Tibial nerve (tissue), 4 donors: ENCODE results near the gene SLC4A3. TPM values are rescaled to one million over a fixed set of nuclear protein-coding genes. Genes with fewer than 3 reads are reported as not detected.

Experiments
- DNase-seq, 2 donors: peaks; one replicate each; pipeline ENCODE4 v3.0.0-alpha.2; 2019; ENCODE audit warnings: low spot score in 2 of 2
- H3K27ac ChIP-seq, 4 donors: fragments of 200-600 bp; sonication (generic) in 3 of 4; one replicate each; pipeline ENCODE4 v1.5.1; 2017 to 2019; ENCODE audit warnings: mild to moderate bottlenecking in 1 of 4
- H3K27me3 ChIP-seq, 2 donors: fragments of 200-600 bp; sonication (generic) in 1 of 2; one replicate each; pipeline versions ENCODE4 v1.5.1 to v1.6.0; 2017 to 2019
- H3K36me3 ChIP-seq, 3 donors: fragments of 200-600 bp; sonication (generic); one replicate each; pipeline ENCODE4 v1.5.1; 2018 to 2019
- H3K4me1 ChIP-seq, 4 donors: fragments of 200-600 bp; sonication (generic) in 3 of 4; one replicate each; pipeline ENCODE4 v1.5.1; 2017 to 2019
- H3K4me3 ChIP-seq, 4 donors: fragments of 200-600 bp; sonication (generic) in 3 of 4; one replicate each; pipeline ENCODE4 v1.5.1; 2017 to 2019; ENCODE audit warnings: mild to moderate bottlenecking in 1 of 4, moderate library complexity in 1 of 4
- H3K9me3 ChIP-seq, 4 donors: fragments of 200-600 bp; sonication (generic) in 3 of 4; one replicate each; pipeline ENCODE4 v1.5.1; 2017 to 2019
- EP300 ChIP-seq, 2 donors: sonication (generic); formaldehyde crosslinking; IDR thresholded peaks; one replicate each; pipeline ENCODE4 v1.6.1; 2017; ENCODE audit warnings: antibody characterized with exemption in 2 of 2, mild to moderate bottlenecking in 1 of 2
- POLR2A ChIP-seq, 2 donors: fragments of 450-650 bp; IDR thresholded peaks; one replicate each; pipeline ENCODE4 v1.6.1; 2017; ENCODE audit warnings: antibody characterized with exemption in 2 of 2, mild to moderate bottlenecking in 2 of 2, moderate library complexity in 2 of 2
- WGBS, 2 donors: methylation state at CpG; one replicate each; pipeline ENCODE4 v1.1.5; 2018; 5-methylcytosine and 5-hydroxymethylcytosine counted together
- total RNA-seq, 4 donors: library from RNA; depleted of rRNA; stranded (reverse); fragments of >200 nt; gene quantifications; one replicate each; pipeline ENCODE4 v1.1.0, GENCODE V29; 2016
- TF ChIP-seq, protein P1 (sequence below), 5 experiments: fragments of 200-600 bp in 3 of 5; fragments of 450-650 bp in 2 of 5; sonication (generic) in 3 of 5; IDR thresholded peaks; one replicate each; pipeline ENCODE4 v1.5.1; 2016 to 2019; ENCODE audit warnings: antibody characterized with exemption in 5 of 5, mild to moderate bottlenecking in 3 of 5, moderate library complexity in 2 of 5

SLC4A3 gene
- total RNA-seq, 4 donors from 2014 or later, result 1.3 to 5.1 (median 3.4) TPM

DNA sequence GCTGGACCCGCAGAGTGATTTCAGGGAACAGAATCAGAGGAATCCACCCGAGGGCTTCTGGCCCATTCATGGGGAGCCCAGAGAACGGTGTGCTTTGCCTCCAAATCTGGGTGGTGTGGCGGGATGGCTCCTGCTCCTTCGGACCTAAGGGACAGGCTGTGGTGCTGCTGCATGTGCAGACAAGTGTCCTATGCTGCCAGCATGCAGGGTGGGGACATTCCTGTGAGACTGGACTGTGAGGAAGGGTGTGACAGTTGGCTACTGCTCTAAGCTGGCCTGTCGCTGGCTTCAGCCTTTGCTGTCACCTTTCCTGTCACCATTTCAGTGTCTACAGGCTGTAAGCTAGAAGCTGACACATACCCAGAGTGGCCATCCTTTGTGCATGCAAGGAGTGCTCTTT lies 2.9 kb upstream of the SLC4A3 start:
- no peak overlapping the region for H3K27ac ChIP-seq
- WGBS, 2 donors, result 81 to 84% methylated on average over 6 of the region's 6 CpGs
- H3K4me3 ChIP-seq, result no peak overlapping the region
- H3K9me3 ChIP-seq, result no peaks in the 10 kb centered on the region
- TF ChIP-seq EP300 (IDR thresholded peaks at IDR 0.05) (no peak), POLR2A (IDR thresholded peaks at IDR 0.05) (no peak)
- TF ChIP-seq, protein P1, sequence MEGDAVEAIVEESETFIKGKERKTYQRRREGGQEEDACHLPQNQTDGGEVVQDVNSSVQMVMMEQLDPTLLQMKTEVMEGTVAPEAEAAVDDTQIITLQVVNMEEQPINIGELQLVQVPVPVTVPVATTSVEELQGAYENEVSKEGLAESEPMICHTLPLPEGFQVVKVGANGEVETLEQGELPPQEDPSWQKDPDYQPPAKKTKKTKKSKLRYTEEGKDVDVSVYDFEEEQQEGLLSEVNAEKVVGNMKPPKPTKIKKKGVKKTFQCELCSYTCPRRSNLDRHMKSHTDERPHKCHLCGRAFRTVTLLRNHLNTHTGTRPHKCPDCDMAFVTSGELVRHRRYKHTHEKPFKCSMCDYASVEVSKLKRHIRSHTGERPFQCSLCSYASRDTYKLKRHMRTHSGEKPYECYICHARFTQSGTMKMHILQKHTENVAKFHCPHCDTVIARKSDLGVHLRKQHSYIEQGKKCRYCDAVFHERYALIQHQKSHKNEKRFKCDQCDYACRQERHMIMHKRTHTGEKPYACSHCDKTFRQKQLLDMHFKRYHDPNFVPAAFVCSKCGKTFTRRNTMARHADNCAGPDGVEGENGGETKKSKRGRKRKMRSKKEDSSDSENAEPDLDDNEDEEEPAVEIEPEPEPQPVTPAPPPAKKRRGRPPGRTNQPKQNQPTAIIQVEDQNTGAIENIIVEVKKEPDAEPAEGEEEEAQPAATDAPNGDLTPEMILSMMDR (IDR thresholded peaks at IDR 0.05), result no peak
- DNase-seq, result no peak
- H3K27me3 ChIP-seq, result peaks cover 0 to 11% of the 10 kb centered on the region in 2 donors
- peaks cover 0 to 12% (median 2%) of the 10 kb centered on the region in 4 donors for H3K4me1 ChIP-seq
- H3K36me3 ChIP-seq, result no peaks in the 10 kb centered on the region

DNA sequence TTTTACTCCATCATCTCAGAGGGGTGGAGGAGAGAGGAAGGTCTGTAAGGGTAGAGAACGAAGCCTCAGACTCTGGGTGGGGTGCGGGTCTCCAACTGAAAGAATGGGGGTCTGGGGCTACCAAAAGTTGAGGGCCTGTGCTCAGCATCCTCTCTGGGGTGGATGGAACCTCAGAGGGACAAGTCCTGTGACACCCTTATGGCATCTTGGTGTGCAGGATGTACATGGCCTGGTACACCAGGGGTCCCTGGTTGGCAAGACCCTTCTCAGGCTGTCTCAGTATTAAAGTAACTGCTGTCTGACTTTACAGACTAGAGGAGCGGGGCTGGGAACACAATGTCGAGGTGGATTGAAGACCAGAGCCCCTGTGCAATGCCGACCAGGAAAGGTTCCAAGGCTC lies 2.3 kb upstream of the SLC4A3 start:
- H3K4me3 ChIP-seq, result no peak overlapping the region
- TF ChIP-seq POLR2A (IDR thresholded peaks at IDR 0.05) (no peak), EP300 (IDR thresholded peaks at IDR 0.05) (no peak)
- TF ChIP-seq, protein P1 (IDR thresholded peaks at IDR 0.05), result no peak
- H3K4me1 ChIP-seq, result peaks cover 0 to 12% (median 2%) of the 10 kb centered on the region in 4 donors
- peaks cover 0 to 11% of the 10 kb centered on the region in 2 donors for H3K27me3 ChIP-seq
- H3K36me3 ChIP-seq, result no peaks in the 10 kb centered on the region
- 89 to 98% methylated on average over 5 of the region's 5 CpGs for WGBS, 2 donors
- no peak overlapping the region for H3K27ac ChIP-seq
- H3K9me3 ChIP-seq, result no peaks in the 10 kb centered on the region
- DNase-seq, result no peak

DNA sequence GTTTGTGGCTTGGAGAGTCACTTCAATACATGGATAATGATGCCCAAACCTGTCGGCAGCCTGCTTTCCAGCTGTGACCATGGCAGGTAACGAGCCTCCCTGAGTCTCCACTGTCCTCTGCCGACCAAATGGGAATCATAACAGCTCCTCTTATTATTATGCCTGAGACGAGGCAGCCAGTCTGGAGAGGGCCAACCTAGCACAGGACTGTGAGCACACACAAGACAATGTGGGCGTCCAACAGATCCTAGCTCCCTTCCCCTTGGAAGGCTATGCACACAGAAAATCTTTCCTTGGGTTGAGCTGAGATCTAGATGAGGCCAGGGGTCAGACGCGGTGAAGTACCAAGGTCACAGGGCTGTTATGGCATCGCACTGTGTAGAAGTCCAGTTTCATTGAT lies 890 bp upstream of the SLC4A3 start:
- Histone ChIP-seq H3K9me3 (no peaks in the 10 kb centered on the region), H3K27ac (no peak overlapping the region), H3K27me3 (peaks cover 0 to 11% of the 10 kb centered on the region in 2 donors), H3K4me3 (no peak overlapping the region), H3K36me3 (no peaks in the 10 kb centered on the region), H3K4me1 (peaks cover 0 to 12% (median 2%) of the 10 kb centered on the region in 4 donors)
- no peak for DNase-seq
- WGBS, 2 donors, result 77 to 89% methylated on average over 5 to 8 of the region's 8 CpGs
- no peak for TF ChIP-seq POLR2A (IDR thresholded peaks at IDR 0.05)
- TF ChIP-seq, protein P1 (IDR thresholded peaks at IDR 0.05), result no peak
- no peak for TF ChIP-seq EP300 (IDR thresholded peaks at IDR 0.05)

DNA sequence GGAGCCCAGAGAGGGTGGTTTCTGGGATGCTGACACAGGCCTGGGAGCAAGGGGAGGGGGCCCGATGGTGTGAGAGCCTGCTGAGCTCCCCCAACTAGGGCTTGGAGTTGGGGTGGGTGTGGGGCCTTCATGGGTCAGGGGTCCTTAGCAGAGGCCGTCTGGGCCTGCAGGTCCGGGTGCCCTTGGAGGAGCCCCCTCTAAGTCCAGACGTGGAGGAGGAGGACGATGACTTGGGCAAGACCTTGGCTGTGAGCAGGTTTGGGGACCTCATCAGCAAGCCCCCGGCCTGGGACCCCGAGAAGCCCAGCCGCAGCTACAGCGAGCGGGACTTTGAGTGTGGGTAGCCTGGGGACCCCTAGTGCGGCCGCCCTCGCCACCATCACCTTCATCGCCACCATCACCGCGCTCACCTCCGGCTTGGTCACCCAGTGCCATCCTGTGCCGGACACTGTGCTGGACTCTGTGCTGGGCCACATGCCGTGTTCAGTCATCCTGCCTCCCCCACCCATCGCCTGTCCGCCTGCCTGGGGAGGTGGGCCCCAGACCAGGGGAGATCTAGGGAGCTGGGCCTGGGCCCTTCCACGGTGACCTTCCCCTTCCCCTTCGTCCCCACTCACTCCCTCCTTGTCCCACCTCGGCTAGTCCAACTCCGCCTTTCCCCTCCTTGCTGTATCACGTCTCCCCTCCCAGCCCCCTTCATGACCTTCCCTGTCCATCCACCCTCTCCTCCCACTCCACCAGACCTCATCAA lies 980 bp downstream of the SLC4A3 start:
- Histone ChIP-seq H3K4me1 (peaks cover 0 to 12% (median 2%) of the 10 kb centered on the region in 4 donors), H3K36me3 (peaks cover 0 to 17% (median 0%) of the 10 kb centered on the region in 3 donors), H3K27ac (peak overlapping the region in 1 of 4 donors; percentile 61), H3K27me3 (peaks cover 0 to 11% of the 10 kb centered on the region in 2 donors), H3K4me3 (peak overlapping the region in 3 of 4 donors; percentile 40 to 60 (median 46)), H3K9me3 (no peaks in the 10 kb centered on the region)
- WGBS, 2 donors, result 82 to 84% methylated on average over 9 to 26 of the region's 26 CpGs
- no peak for DNase-seq
- TF ChIP-seq EP300 (IDR thresholded peaks at IDR 0.05), result no peak
- TF ChIP-seq, protein P1 (IDR thresholded peaks at IDR 0.05), result no peak
- TF ChIP-seq POLR2A (IDR thresholded peaks at IDR 0.05), result no peak
